Activated CD4-positive, alpha-beta T cell treated with anti-CD3 and anti-CD28 coated beads, Interleukin-2, amount 10 ng/mL, durations not matched to agents 7 days and 5 days (primary cell): ENCODE results near the gene SLC8B1. TPM values are rescaled to one million over a fixed set of nuclear protein-coding genes. Genes with fewer than 3 reads are reported as not detected.

ENCODE experiments used
- CTCF ChIA-PET: fragments of 350-600 bp; sonication (Branson Sonifier 250); formaldehyde crosslinking; loops from one replicate; lab custom pipeline; 2021; ENCODE audit warnings: antibody characterized with exemption; lab: Charles Lee
- POLR2A ChIA-PET: fragments of 350-600 bp; sonication (Branson Sonifier 250); formaldehyde crosslinking; loops from one replicate; lab custom pipeline; 2021; ENCODE audit warnings: antibody characterized with exemption; lab: Charles Lee
- DNase-seq: peaks from one replicate; pipeline ENCODE4 v3.0.0-alpha.2; 2020
- H3K27ac Mint-ChIP-seq: one replicate; pipeline ENCODE4 v1.8.0; 2021; ENCODE audit warnings: mild to moderate bottlenecking, moderate library complexity, mixed read lengths
- H3K27me3 Mint-ChIP-seq: one replicate; pipeline ENCODE4 v1.8.0; 2021; ENCODE audit warnings: mixed read lengths
- H3K36me3 Mint-ChIP-seq: one replicate; pipeline ENCODE4 v1.8.0; 2021; ENCODE audit warnings: low read depth, mixed read lengths
- H3K4me1 Mint-ChIP-seq: one replicate; pipeline ENCODE4 v1.8.0; 2021; ENCODE audit warnings: mixed read lengths
- H3K4me3 Mint-ChIP-seq: one replicate; pipeline ENCODE4 v1.8.0; 2021; ENCODE audit warnings: mild to moderate bottlenecking, moderate library complexity, mixed read lengths
- H3K9me3 Mint-ChIP-seq: one replicate; pipeline ENCODE4 v1.8.0; 2021; ENCODE audit warnings: mixed read lengths
- total RNA-seq, 2 experiments: library from RNA; stranded (reverse); gene quantifications; one replicate each; pipeline ENCODE4 v1.2.3, GENCODE V29; 2021

The SLC8B1 gene
- total RNA-seq, result 10 to 100 TPM; 27.7 to 33.2 TPM

- Mint-ChIP-seq H3K36me3 (peaks cover 23% of the 10 kb centered on the region), H3K4me3 (peak within 1 kb of the TSS; percentile 80), H3K9me3 (no peaks in the 10 kb centered on the region), H3K27me3 (no peaks in the 10 kb centered on the region), H3K4me1 (peaks cover 19% of the 10 kb centered on the region), H3K27ac (peak within 1 kb of the TSS; percentile 60)
- ChIA-PET CTCF (interaction anchor here (0.6 to 1.1 kb wide), 2 partner anchors 10 to 126 kb away, joined by 3 read pairs; no protein-coding TSS in a partner anchor), POLR2A (interaction anchor here (0.6 kb wide), 1 partner anchor 62 kb away, joined by 3 read pairs; no protein-coding TSS in a partner anchor)
- peak; percentile 87 for DNase-seq
These were observed at the start of gene SLC8B1 for GRCh38 chr12:113334786-113335539. TSS of gene SLC8B1 (minus strand) at chr12:113335109. CDS start at chr12:113332878, 2,231 bp downstream.

- no peak overlapping the region for H3K27ac Mint-ChIP-seq
- no peaks in the 10 kb centered on the region for H3K9me3 Mint-ChIP-seq
- H3K27me3 Mint-ChIP-seq, result no peaks in the 10 kb centered on the region
- ChIA-PET POLR2A (no interaction called here), CTCF (no interaction called here)
- no peaks in the 10 kb centered on the region for H3K4me1 Mint-ChIP-seq
- DNase-seq, result no peak
- no peak overlapping the region for H3K4me3 Mint-ChIP-seq
- H3K36me3 Mint-ChIP-seq, result no peaks in the 10 kb centered on the region
These were observed 47.3 kb upstream of the SLC8B1 start for GRCh38 chr12:113382206-113382605.

GRCh38 chr12:113381220-113381619, 46.3 kb upstream of the SLC8B1 start:
- no peaks in the 10 kb centered on the region for H3K36me3 Mint-ChIP-seq
- CTCF ChIA-PET, result no interaction called here
- H3K27me3 Mint-ChIP-seq, result no peaks in the 10 kb centered on the region
- no peak for DNase-seq
- H3K4me3 Mint-ChIP-seq, result no peak overlapping the region
- POLR2A ChIA-PET, result no interaction called here
- no peaks in the 10 kb centered on the region for H3K4me1 Mint-ChIP-seq
- H3K9me3 Mint-ChIP-seq, result no peaks in the 10 kb centered on the region
- no peak overlapping the region for H3K27ac Mint-ChIP-seq

GRCh38 chr12:113378291-113378690, 43.4 kb upstream of the SLC8B1 start:
- Mint-ChIP-seq H3K4me3 (no peak overlapping the region), H3K36me3 (peaks cover 5% of the 10 kb centered on the region), H3K9me3 (no peaks in the 10 kb centered on the region), H3K4me1 (no peaks in the 10 kb centered on the region), H3K27me3 (no peaks in the 10 kb centered on the region), H3K27ac (no peak overlapping the region)
- no peak for DNase-seq
- CTCF ChIA-PET, result interaction anchor here (0.7 to 1.4 kb wide), 2 partner anchors 9 to 10 kb away, joined by 3 to 4 read pairs; no protein-coding TSS in a partner anchor
- POLR2A ChIA-PET, result no interaction called here

- DNase-seq, result no peak
- peaks cover 9% of the 10 kb centered on the region for H3K4me1 Mint-ChIP-seq
- ChIA-PET CTCF (no interaction called here), POLR2A (no interaction called here)
- no peaks in the 10 kb centered on the region for H3K9me3 Mint-ChIP-seq
- H3K4me3 Mint-ChIP-seq, result no peak overlapping the region
- H3K27ac Mint-ChIP-seq, result no peak overlapping the region
- H3K27me3 Mint-ChIP-seq, result no peaks in the 10 kb centered on the region
- H3K36me3 Mint-ChIP-seq, result peaks cover 5% of the 10 kb centered on the region
These were observed 40.0 kb upstream of the SLC8B1 start for GRCh38 chr12:113374823-113375428.

GRCh38 chr12:113373969-113374368, 39.1 kb upstream of the SLC8B1 start:
- DNase-seq, result no peak
- Mint-ChIP-seq H3K27ac (no peak overlapping the region), H3K36me3 (peaks cover 5% of the 10 kb centered on the region), H3K9me3 (no peaks in the 10 kb centered on the region), H3K4me1 (peaks cover 9% of the 10 kb centered on the region), H3K4me3 (no peak overlapping the region), H3K27me3 (no peaks in the 10 kb centered on the region)
- POLR2A ChIA-PET, result no interaction called here
- CTCF ChIA-PET, result no interaction called here

- peaks cover 5% of the 10 kb centered on the region for H3K36me3 Mint-ChIP-seq
- no peak for DNase-seq
- H3K27ac Mint-ChIP-seq, result no peak overlapping the region
- H3K27me3 Mint-ChIP-seq, result no peaks in the 10 kb centered on the region
- CTCF ChIA-PET, result no interaction called here
- peaks cover 9% of the 10 kb centered on the region for H3K4me1 Mint-ChIP-seq
- no peak overlapping the region for H3K4me3 Mint-ChIP-seq
- POLR2A ChIA-PET, result no interaction called here
- no peaks in the 10 kb centered on the region for H3K9me3 Mint-ChIP-seq
These were observed 38.5 kb upstream of the SLC8B1 start for GRCh38 chr12:113373440-113373839.

GRCh38 chr12:113372371-113372770, 37.5 kb upstream of the SLC8B1 start:
- peaks cover 9% of the 10 kb centered on the region for H3K4me1 Mint-ChIP-seq
- ChIA-PET POLR2A (no interaction called here), CTCF (no interaction called here)
- H3K27me3 Mint-ChIP-seq, result no peaks in the 10 kb centered on the region
- H3K27ac Mint-ChIP-seq, result no peak overlapping the region
- H3K4me3 Mint-ChIP-seq, result no peak overlapping the region
- peaks cover 5% of the 10 kb centered on the region for H3K36me3 Mint-ChIP-seq
- DNase-seq, result no peak
- no peaks in the 10 kb centered on the region for H3K9me3 Mint-ChIP-seq

GRCh38 chr12:113371808-113372207, 36.9 kb upstream of the SLC8B1 start:
- H3K9me3 Mint-ChIP-seq, result no peaks in the 10 kb centered on the region
- H3K27ac Mint-ChIP-seq, result no peak overlapping the region
- ChIA-PET CTCF (no interaction called here), POLR2A (no interaction called here)
- H3K36me3 Mint-ChIP-seq, result peaks cover 5% of the 10 kb centered on the region
- peaks cover 9% of the 10 kb centered on the region for H3K4me1 Mint-ChIP-seq
- no peak for DNase-seq
- H3K27me3 Mint-ChIP-seq, result no peaks in the 10 kb centered on the region
- no peak overlapping the region for H3K4me3 Mint-ChIP-seq

- ChIA-PET POLR2A (no interaction called here), CTCF (no interaction called here)
- Mint-ChIP-seq H3K27me3 (no peaks in the 10 kb centered on the region), H3K9me3 (no peaks in the 10 kb centered on the region), H3K27ac (no peak overlapping the region), H3K4me3 (no peak overlapping the region), H3K36me3 (peaks cover 5% of the 10 kb centered on the region), H3K4me1 (peaks cover 9% of the 10 kb centered on the region)
- DNase-seq, result no peak
These were observed 36.2 kb upstream of the SLC8B1 start for GRCh38 chr12:113370923-113371682.

- no peak overlapping the region for H3K27ac Mint-ChIP-seq
- no peaks in the 10 kb centered on the region for H3K9me3 Mint-ChIP-seq
- H3K36me3 Mint-ChIP-seq, result peaks cover 3% of the 10 kb centered on the region
- peaks cover 9% of the 10 kb centered on the region for H3K4me1 Mint-ChIP-seq
- no peak for DNase-seq
- H3K4me3 Mint-ChIP-seq, result no peak overlapping the region
- ChIA-PET POLR2A (no interaction called here), CTCF (interaction anchor here (1.0 kb wide), 1 partner anchor 166 kb away, joined by 3 read pairs; no protein-coding TSS in a partner anchor)
- no peaks in the 10 kb centered on the region for H3K27me3 Mint-ChIP-seq
These were observed 34.6 kb upstream of the SLC8B1 start for GRCh38 chr12:113369391-113369985.

GRCh38 chr12:113368331-113368730, 33.4 kb upstream of the SLC8B1 start:
- CTCF ChIA-PET, result interaction anchor here (0.6 to 1.0 kb wide), 2 partner anchors 165 to 945 kb away, joined by 3 to 4 read pairs; no protein-coding TSS in a partner anchor
- H3K27me3 Mint-ChIP-seq, result no peaks in the 10 kb centered on the region
- DNase-seq, result no peak
- no peak overlapping the region for H3K27ac Mint-ChIP-seq
- H3K9me3 Mint-ChIP-seq, result no peaks in the 10 kb centered on the region
- H3K4me1 Mint-ChIP-seq, result peaks cover 9% of the 10 kb centered on the region
- POLR2A ChIA-PET, result no interaction called here
- no peak overlapping the region for H3K4me3 Mint-ChIP-seq
- H3K36me3 Mint-ChIP-seq, result no peaks in the 10 kb centered on the region
